Fibroblast of pulmonary artery (primary cell): ENCODE measurements around the gene TNS3.

Source experiments
- DNase-seq: peaks from one replicate; pipeline ENCODE4 v3.0.0-alpha.2; 2010; ENCODE audit warnings: low read depth
- H3K4me3 ChIP-seq: replicated peaks from 2 replicates; pipeline ENCODE4 v1.5.1; 2011; ENCODE audit warnings: low read depth, mild to moderate bottlenecking, control low read depth, low read length, moderate library complexity
- CTCF ChIP-seq: IDR thresholded peaks from 2 replicates; pipeline ENCODE4 v1.5.1; 2011; ENCODE audit warnings: mild to moderate bottlenecking, control low read depth, low read length, inconsistent platforms; ENCODE audit errors: missing control alignments

Gene TNS3

GRCh38 chr7:47531584-47532492, 50.1 kb downstream of the TNS3 start:
- DNase-seq, result no peak
- no peak for TF ChIP-seq CTCF
- no peak overlapping the region for H3K4me3 ChIP-seq

- H3K4me3 ChIP-seq, result no peak overlapping the region
- DNase-seq, result no peak
- TF ChIP-seq CTCF, result no peak
Observed at GRCh38 chr7:47529826-47530555, 51.9 kb downstream of the TNS3 start.

DNA sequence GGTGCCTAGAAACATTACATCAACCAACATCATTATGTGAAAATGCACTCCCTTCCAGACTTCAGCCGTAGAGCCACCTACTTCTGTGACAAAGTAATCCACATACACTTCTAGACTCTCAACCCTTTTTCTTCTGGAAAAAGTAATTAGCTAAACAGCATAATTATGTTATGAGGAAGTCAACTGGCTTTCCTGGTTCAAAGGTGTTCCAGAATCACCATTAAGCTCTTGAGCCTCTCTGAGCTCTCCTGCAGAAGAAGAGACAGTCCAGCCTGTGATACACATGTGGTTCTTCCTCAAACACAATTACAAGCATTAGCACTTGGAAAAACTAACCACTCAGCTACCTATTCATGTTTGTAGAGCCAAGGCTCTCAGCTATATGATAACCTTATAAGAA, 52.5 kb downstream of the TNS3 start:
- no peak for DNase-seq
- no peak for TF ChIP-seq CTCF
- H3K4me3 ChIP-seq, result no peak overlapping the region

DNA sequence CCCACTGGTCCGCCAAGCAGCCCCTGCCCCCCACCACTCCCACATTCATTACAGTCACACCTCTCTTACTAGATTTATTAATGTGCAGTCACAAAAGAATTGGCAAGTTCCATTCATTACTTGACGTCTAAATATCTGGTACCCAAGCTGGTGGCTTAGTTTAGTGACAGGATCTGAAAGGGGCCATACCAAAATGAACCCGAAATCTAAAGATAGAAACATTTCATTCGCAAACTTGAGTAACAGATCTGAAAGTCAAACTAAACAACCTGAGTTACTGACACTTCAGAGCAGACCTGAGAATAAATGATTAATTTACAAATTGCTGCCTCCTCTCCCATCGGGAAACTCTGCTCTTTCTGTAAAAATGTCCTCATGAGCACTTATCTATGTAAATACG, 53.4 kb downstream of the TNS3 start:
- TF ChIP-seq CTCF, result no peak
- H3K4me3 ChIP-seq, result no peak overlapping the region
- no peak for DNase-seq

GRCh38 chr7:47526466-47526865, 55.4 kb downstream of the TNS3 start:
- no peak for TF ChIP-seq CTCF
- DNase-seq, result no peak
- H3K4me3 ChIP-seq, result no peak overlapping the region

GRCh38 chr7:47525066-47525623, 56.8 kb downstream of the TNS3 start:
- no peak overlapping the region for H3K4me3 ChIP-seq
- TF ChIP-seq CTCF, result no peak
- DNase-seq, result no peak
